H1 (cell line): ENCODE data around the gene PDYN. TPM values are rescaled to one million over a fixed set of nuclear protein-coding genes. Genes with fewer than 3 reads are reported as not detected.

Experiments
- CTCF ChIA-PET: fragments of 300-600 bp; sonication (Branson Sonifier 250); formaldehyde crosslinking; loops from one replicate; lab custom pipeline; 2021; ENCODE audit not compliant: partially characterized antibody; lab: Charles Lee
- POLR2A ChIA-PET: fragments of 300-600 bp; sonication (Branson Sonifier 250); formaldehyde crosslinking; loops from one replicate; lab custom pipeline; 2021; ENCODE audit warnings: inconsistent platforms; ENCODE audit not compliant: partially characterized antibody; lab: Charles Lee
- DNase-seq, 2 experiments: peaks; one replicate each; pipeline versions ENCODE4 v3.0.0 to v3.0.0-alpha.2; 2010 to 2022; ENCODE audit warnings: low spot score in 2 of 2, low read depth in 1 of 2, mixed read lengths in 1 of 2
- FAIRE-seq: peaks from 2 replicates; lab custom pipeline; 2011; peaks lifted over from hg19 to GRCh38; lab: Jason Lieb, UNC
- H2AFZ ChIP-seq: 2 replicates; pipeline ENCODE4 v1.8.1; 2012; ENCODE audit warnings: low read length, inconsistent platforms
- H2AK5ac ChIP-seq: 2 replicates; pipeline ENCODE4 v1.6.1; 2013; ENCODE audit warnings: low read depth, low read length
- H2BK120ac ChIP-seq: replicated peaks from 2 replicates; pipeline ENCODE3; 2013; ENCODE audit warnings: low read depth, low read length, inconsistent platforms
- H2BK12ac ChIP-seq: 2 replicates; pipeline ENCODE4 v1.6.1; 2013; ENCODE audit warnings: low read depth, low read length
- H2BK15ac ChIP-seq: 2 replicates; pipeline ENCODE4 v1.6.1; 2013; ENCODE audit warnings: low read length
- H2BK20ac ChIP-seq: 2 replicates; pipeline ENCODE4 v1.6.1; 2013; ENCODE audit warnings: low read length
- H2BK5ac ChIP-seq: 2 replicates; pipeline ENCODE4 v1.6.1; 2013; ENCODE audit warnings: low read depth, low read length
- H3K14ac ChIP-seq: 2 replicates; pipeline ENCODE4 v1.6.1; 2013; ENCODE audit warnings: inconsistent platforms; ENCODE audit not compliant: insufficient read length
- H3K18ac ChIP-seq: 2 replicates; pipeline ENCODE4 v1.6.1; 2013; ENCODE audit warnings: low read length; ENCODE audit errors: extremely low read depth
- H3K23ac ChIP-seq: 2 replicates; pipeline ENCODE4 v1.6.1; 2013; ENCODE audit warnings: inconsistent platforms; ENCODE audit not compliant: insufficient read length
- H3K23me2 ChIP-seq: 2 replicates; pipeline ENCODE4 v1.6.1; 2013; ENCODE audit warnings: low read depth, low read length
- H3K27ac ChIP-seq: 2 replicates; pipeline ENCODE4 v1.6.1; 2011; ENCODE audit warnings: low read depth, low read length, inconsistent platforms
- H3K27me3 ChIP-seq, 4 experiments: replicated peaks in 1 of 4; 1 replicate in 1 of 4; 2 replicates in 3 of 4; pipeline versions ENCODE4 v1.6.1 to v1.8.1; 2011 to 2013; ENCODE audit warnings: low read length in 3 of 4, mild to moderate bottlenecking in 3 of 4, inconsistent platforms in 2 of 4, mixed read lengths in 2 of 4, moderate library complexity in 1 of 4; ENCODE audit not compliant: control insufficient read depth in 3 of 4, insufficient read depth in 3 of 4; ENCODE audit errors: extremely low read depth in 1 of 4
- H3K36me3 ChIP-seq, 4 experiments: 2 replicates each; pipeline versions ENCODE4 v1.6.1 to v1.8.1; 2011 to 2013; ENCODE audit warnings: mild to moderate bottlenecking in 4 of 4, low read length in 3 of 4, moderate library complexity in 2 of 4, control low read depth in 1 of 4, inconsistent platforms in 1 of 4; ENCODE audit not compliant: insufficient read depth in 4 of 4, control insufficient read depth in 2 of 4
- H3K4ac ChIP-seq: replicated peaks from 2 replicates; pipeline ENCODE3; 2013; ENCODE audit warnings: low read length, low read depth, mixed read lengths, inconsistent platforms; ENCODE audit not compliant: insufficient read length
- H3K4me1 ChIP-seq, 4 experiments: replicated peaks in 1 of 4; 1 replicate in 1 of 4; 2 replicates in 3 of 4; pipeline versions ENCODE4 v1.6.1 to v1.8.1; 2011 to 2013; ENCODE audit warnings: low read length in 3 of 4, inconsistent platforms in 2 of 4, mixed read lengths in 1 of 4; ENCODE audit not compliant: insufficient read depth in 4 of 4, control insufficient read depth in 3 of 4
- H3K4me2 ChIP-seq, 2 experiments: 2 replicates each; pipeline versions ENCODE4 v1.6.1 to v1.8.1; 2011 to 2013; ENCODE audit warnings: low read depth in 2 of 2, low read length in 2 of 2, control low read depth in 1 of 2, inconsistent platforms in 1 of 2, mild to moderate bottlenecking in 1 of 2; ENCODE audit not compliant: insufficient read depth in 1 of 2
- H3K4me3 ChIP-seq, 4 experiments: fragments of 200-600, 300-600 bp in 1 of 4; sonication (generic), shearing (Covaris generic), sonication (Bioruptor Twin) in 1 of 4; 2 replicates each; pipeline versions ENCODE4 v1.5.1 to v1.8.1; 2011 to 2016; ENCODE audit warnings: low read length in 4 of 4, low read depth in 3 of 4, control low read depth in 2 of 4, inconsistent platforms in 2 of 4, mild to moderate bottlenecking in 2 of 4, mixed read lengths in 1 of 4, moderate library complexity in 1 of 4; ENCODE audit not compliant: insufficient read depth in 2 of 4; ENCODE audit errors: extremely low read depth in 1 of 4
- H3K56ac ChIP-seq: replicated peaks from 2 replicates; pipeline ENCODE3; 2013; ENCODE audit warnings: low read depth, mild to moderate bottlenecking, mixed read lengths, low read length, inconsistent platforms; ENCODE audit not compliant: insufficient read length
- H3K79me1 ChIP-seq: 2 replicates; pipeline ENCODE4 v1.6.1; 2013; ENCODE audit warnings: low read depth, low read length, control low read depth
- H3K79me2 ChIP-seq, 2 experiments: 2 replicates each; pipeline versions ENCODE4 v1.6.1 to v1.8.1; 2012 to 2013; ENCODE audit warnings: low read length in 2 of 2, mild to moderate bottlenecking in 2 of 2, inconsistent platforms in 1 of 2; ENCODE audit not compliant: insufficient read depth in 2 of 2, control insufficient read depth in 1 of 2
- H3K9ac ChIP-seq, 4 experiments: replicated peaks in 1 of 4; 1 replicate in 1 of 4; 2 replicates in 3 of 4; pipeline versions ENCODE4 v1.6.1 to v1.8.1; 2011 to 2013; ENCODE audit warnings: low read depth in 3 of 4, low read length in 3 of 4, control low read depth in 2 of 4, mild to moderate bottlenecking in 2 of 4, moderate library complexity in 2 of 4, inconsistent platforms in 1 of 4; ENCODE audit errors: extremely low read depth in 1 of 4
- H3K9me3 ChIP-seq, 2 experiments: 2 replicates each; pipeline versions ENCODE4 v1.6.1 to v1.8.1; 2012 to 2013; ENCODE audit warnings: mild to moderate bottlenecking in 2 of 2, moderate library complexity in 2 of 2, control low read depth in 1 of 2, inconsistent platforms in 1 of 2, low read depth in 1 of 2, low read length in 1 of 2, mixed read lengths in 1 of 2; ENCODE audit not compliant: insufficient read depth in 2 of 2
- H4K20me1 ChIP-seq, 2 experiments: replicated peaks in 1 of 2; 2 replicates each; pipeline versions ENCODE3 to v1.8.1; 2011 to 2013; ENCODE audit warnings: inconsistent platforms in 2 of 2, low read length in 2 of 2, mild to moderate bottlenecking in 1 of 2; ENCODE audit not compliant: insufficient read depth in 2 of 2, control insufficient read depth in 1 of 2
- H4K5ac ChIP-seq: 2 replicates; pipeline ENCODE4 v1.6.1; 2013; ENCODE audit warnings: low read length, low read depth, mixed read lengths, inconsistent platforms; ENCODE audit not compliant: insufficient read length
- H4K8ac ChIP-seq: 2 replicates; pipeline ENCODE4 v1.8.0; 2013; ENCODE audit warnings: mild to moderate bottlenecking, moderate library complexity, low read length, inconsistent platforms; ENCODE audit not compliant: insufficient read depth; ENCODE audit errors: extremely low read depth
- H4K91ac ChIP-seq: replicated peaks from 2 replicates; pipeline ENCODE3; 2013; ENCODE audit warnings: low read length, mixed read lengths, inconsistent platforms; ENCODE audit not compliant: insufficient read length
- ASH2L ChIP-seq: fragments of 200-600, 300-600 bp; sonication (generic); IDR thresholded peaks from one replicate; pipeline ENCODE4 v1.7.1; 2017; ENCODE audit warnings: low read length
- BRCA1 ChIP-seq: IDR thresholded peaks from 2 replicates; pipeline ENCODE4 v1.6.1; 2012; ENCODE audit warnings: low read depth, low read length, improper control_type of control experiment
- CTBP2 ChIP-seq: IDR thresholded peaks from 2 replicates; pipeline ENCODE4 v1.7.0; 2011; ENCODE audit warnings: borderline replicate concordance, mild to moderate bottlenecking, moderate library complexity, mixed read lengths, low read length; ENCODE audit not compliant: insufficient read depth, insufficient read length
- GABPA ChIP-seq: IDR thresholded peaks from 2 replicates; pipeline ENCODE4 v1.6.1; 2011; ENCODE audit warnings: mild to moderate bottlenecking, low read length, moderate library complexity, borderline replicate concordance; ENCODE audit not compliant: insufficient read depth
- POLR2A ChIP-seq, 2 experiments: IDR thresholded peaks; 1 replicate in 1 of 2; 2 replicates in 1 of 2; pipeline ENCODE4 v1.6.1; 2011; ENCODE audit warnings: low read depth in 2 of 2, low read length in 2 of 2, mild to moderate bottlenecking in 2 of 2; ENCODE audit errors: control extremely low read depth in 1 of 2
- POU5F1 ChIP-seq: IDR thresholded peaks from 2 replicates; pipeline ENCODE4 v1.6.1; 2011; ENCODE audit warnings: low read depth, mild to moderate bottlenecking, low read length, moderate library complexity
- SIRT6 ChIP-seq: IDR thresholded peaks from one replicate; pipeline ENCODE4 v1.7.1; 2012; ENCODE audit warnings: low read length, inconsistent platforms
- SUZ12 ChIP-seq: fragments of 200-600 bp; sonication (generic); IDR thresholded peaks from 2 replicates; pipeline ENCODE4 v1.6.1; 2012; ENCODE audit warnings: mild to moderate bottlenecking, inconsistent platforms, low read length, moderate library complexity, mixed read lengths
- WGBS, 2 experiments: shearing (Covaris generic) in 1 of 2; methylation state at CpG; one replicate each; pipeline versions ENCODE4 v1.1.6 to v1.1.7; 2013 to 2015; ENCODE audit warnings: low lambda C conversion rate in 2 of 2, mixed read lengths in 2 of 2, inconsistent platforms in 1 of 2, low coverage in 1 of 2, missing lambda C conversion rate in 1 of 2; ENCODE audit not compliant: insufficient replicate concordance in 2 of 2, insufficient coverage in 1 of 2, insufficient read length in 1 of 2; ENCODE audit errors: extremely low coverage in 1 of 2, missing lambda C conversion rate in 1 of 2; 5-methylcytosine and 5-hydroxymethylcytosine counted together
- polyA plus RNA-seq, 7 experiments: library from polyadenylated mRNA; depleted of rRNA in 3 of 7; stranded (reverse) in 5 of 7; unstranded in 2 of 7; fragments of >200 nt in 5 of 7; fragments of 200-250 nt in 2 of 7; gene quantifications; 1 replicate in 5 of 7; 2 replicates in 1 of 7; 4 replicates in 1 of 7; pipeline versions ENCODE4 v1.2.1 to v1.2.3, GENCODE V29; 2011 to 2013; ENCODE audit warnings: missing spikeins in 2 of 7, mixed read lengths in 2 of 7
- total RNA-seq: library from RNA; stranded (reverse); fragmentation: NEBNext Ultra II Directional; extraction: Animal tissue kit (Norgen Biotek cat#: 25700); gene quantifications from 2 replicates; pipeline ENCODE4 v1.2.1, GENCODE V29; 2021
- TF ChIP-seq, protein P1 (sequence below): IDR thresholded peaks from 2 replicates; pipeline ENCODE4 v1.6.1; 2012; ENCODE audit warnings: inconsistent platforms

PDYN gene
- total and polyA plus RNA-seq, 2 of the 8 experiments (the other 6 are each of a cell fraction or from before 2014, with no cell fraction given): 0.54 to 0.60 TPM

DNA sequence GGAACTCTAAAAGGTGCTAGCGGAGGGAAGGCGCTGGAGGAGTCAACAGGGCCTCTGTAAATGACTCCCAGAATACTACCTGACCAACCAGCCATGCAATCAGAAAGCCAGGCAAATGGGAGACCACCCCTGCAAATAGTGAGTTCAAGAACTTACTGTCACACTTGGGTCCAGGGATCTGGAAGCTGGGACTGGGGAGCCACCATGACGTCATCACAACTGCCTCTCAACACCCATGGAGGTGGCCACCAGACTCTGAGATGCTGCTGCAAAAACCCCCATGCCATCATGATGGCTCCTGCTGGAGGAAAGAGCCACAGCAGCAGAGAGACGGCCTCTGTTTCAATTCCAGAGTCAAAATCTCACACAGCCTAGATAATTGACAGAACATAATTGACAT, 8.5 kb upstream of the PDYN start:
- 90% methylated on average over 4 of the region's 4 CpGs; no CpG with 5 or more reads in 1 of the 2 experiments for WGBS, 2 experiments
- no peak overlapping the region for H2AK5ac ChIP-seq

More for the DNA sequence above, 8.5 kb upstream of the PDYN start:
- ChIA-PET CTCF (interaction anchor here (0.8 to 2.2 kb wide), 7 partner anchors 30 to 172 kb away, joined by 3 to 8 read pairs (median 3); no protein-coding TSS in a partner anchor), POLR2A (no interaction called here)
- Histone ChIP-seq H4K20me1 (peaks cover 0 to 3% of the 10 kb centered on the region in 2 experiments), H2BK12ac (no peak overlapping the region), H3K27ac (no peak overlapping the region), H4K91ac (no peak overlapping the region), H3K23me2 (no peaks in the 10 kb centered on the region; the same call in 1 of the 2 replicates), H3K4ac (no peak overlapping the region), H3K36me3 (no peaks in the 10 kb centered on the region), H3K79me2 (no peaks in the 10 kb centered on the region), H4K5ac (no peak overlapping the region), H2AFZ (no peak overlapping the region)
- FAIRE-seq: no peak
- no peak for TF ChIP-seq SIRT6
- TF ChIP-seq POLR2A (IDR thresholded peaks at IDR 0.05; ENCODE audit: control extremely low read depth in 1 of 2, low read depth in 2 of 2, low read length in 2 of 2): no peak
- TF ChIP-seq, protein P1, sequence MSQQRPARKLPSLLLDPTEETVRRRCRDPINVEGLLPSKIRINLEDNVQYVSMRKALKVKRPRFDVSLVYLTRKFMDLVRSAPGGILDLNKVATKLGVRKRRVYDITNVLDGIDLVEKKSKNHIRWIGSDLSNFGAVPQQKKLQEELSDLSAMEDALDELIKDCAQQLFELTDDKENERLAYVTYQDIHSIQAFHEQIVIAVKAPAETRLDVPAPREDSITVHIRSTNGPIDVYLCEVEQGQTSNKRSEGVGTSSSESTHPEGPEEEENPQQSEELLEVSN: no peak
- no peak for TF ChIP-seq SUZ12
- no peak for TF ChIP-seq BRCA1
- TF ChIP-seq ASH2L: no peak
- TF ChIP-seq GABPA: no peak
- TF ChIP-seq POU5F1: no peak
- TF ChIP-seq CTBP2: no peak
- TF ChIP-seq, all 59 proteins: peak for 0
- H3K14ac ChIP-seq: no peak overlapping the region
- no peak overlapping the region for H3K9ac ChIP-seq
- H2BK20ac ChIP-seq: no peak overlapping the region
- peaks cover 0 to 6% (median under 1%) of the 10 kb centered on the region in 4 experiments; a peak in 3 of 7 replicates for H3K27me3 ChIP-seq
- H3K9me3 ChIP-seq: no peaks in the 10 kb centered on the region
- H3K4me3 ChIP-seq: no peak overlapping the region
- no peak overlapping the region for H4K8ac ChIP-seq
- no peak overlapping the region for H3K4me2 ChIP-seq
- no peak for DNase-seq
- H2BK120ac ChIP-seq: no peak overlapping the region
- H3K23ac ChIP-seq: no peak overlapping the region
- H3K79me1 ChIP-seq: no peaks in the 10 kb centered on the region
- peaks cover 0 to 14% (median 6%) of the 10 kb centered on the region in 4 experiments; a peak in 3 of 7 replicates for H3K4me1 ChIP-seq
- no peak overlapping the region for H3K18ac ChIP-seq
- H2BK5ac ChIP-seq: no peak overlapping the region
- no peak overlapping the region for H2BK15ac ChIP-seq
- H3K56ac ChIP-seq: no peak overlapping the region
